Esophagus muscularis mucosa (tissue), 4 donors: ENCODE data around the gene HNRNPCL2. TPM values are rescaled to one million over a fixed set of nuclear protein-coding genes. Genes with fewer than 3 reads are reported as not detected.
"Not testable (repeated sequence)": the region's sequence is repeated elsewhere in the genome, so short reads cannot be mapped to it uniquely, and the experiment has no call there.

Experiments
- DNase-seq: peaks from one replicate; pipeline ENCODE4 v3.0.0-alpha.2; 2017; ENCODE audit errors: extremely low spot score
- H3K27ac ChIP-seq, 4 donors: fragments of 200-600 bp; sonication (generic); replicated peaks in 1 of 4; 1 replicate in 3 of 4; 2 replicates in 1 of 4; pipeline ENCODE4 v1.5.1; 2016 to 2019; ENCODE audit warnings: mild to moderate bottlenecking in 1 of 4
- H3K27me3 ChIP-seq, 4 donors: fragments of 200-600 bp; sonication (generic); one replicate each; pipeline versions ENCODE4 v1.5.1 to v1.6.0; 2016 to 2019
- H3K36me3 ChIP-seq, 4 donors: fragments of 200-600 bp; sonication (generic); one replicate each; pipeline ENCODE4 v1.5.1; 2016 to 2019
- H3K4me1 ChIP-seq, 4 donors: fragments of 200-600 bp; sonication (generic); one replicate each; pipeline ENCODE4 v1.5.1; 2016 to 2019
- H3K4me3 ChIP-seq, 4 donors: fragments of 200-600 bp; sonication (generic); 1 replicate in 2 of 4; 2 replicates in 2 of 4; pipeline ENCODE4 v1.5.1; 2016 to 2019; ENCODE audit warnings: mild to moderate bottlenecking in 4 of 4, moderate library complexity in 1 of 4
- H3K9me3 ChIP-seq, 4 donors: fragments of 200-600 bp; sonication (generic); 1 replicate in 3 of 4; 2 replicates in 1 of 4; pipeline ENCODE4 v1.5.1; 2016 to 2019
- WGBS: methylation state at CpG from one replicate; pipeline ENCODE4 v1.1.5; 2018; 5-methylcytosine and 5-hydroxymethylcytosine counted together
- intact Hi-C: fragments of 100-400 bp; cut with DNase I; formaldehyde crosslinking; loops from one replicate; pipeline ENCODE4 v1.15.1; 2023
- total RNA-seq, 4 donors: library from RNA; depleted of rRNA; stranded (reverse); fragments of >200 nt; gene quantifications; one replicate each; pipeline versions ENCODE4 v1.1.0 to v1.2.1, GENCODE V29; 2016

The HNRNPCL2 gene
- total RNA-seq: not detected

GRCh38 chr1:13116754-13117153 lies at the start of gene HNRNPCL2:
Gene HNRNPCL2 (minus strand): TSS chr1:13116854. CDS start chr1:13116400, 454 bp downstream.
- H3K4me1 ChIP-seq, H3K27ac ChIP-seq, intact Hi-C loops, H3K4me3 ChIP-seq, DNase-seq, H3K36me3 ChIP-seq, H3K27me3 ChIP-seq, H3K9me3 ChIP-seq: not testable (repeated sequence)
- WGBS: 89% methylated on average over 6 of the region's 6 CpGs

GRCh38 chr1:13165531-13165930 lies 48.9 kb upstream of the HNRNPCL2 start, which contains the start of gene HNRNPCL4:
Gene HNRNPCL4 (minus strand): TSS chr1:13165631. CDS start chr1:13165467, 164 bp downstream.
- H3K4me3 ChIP-seq, intact Hi-C loops, DNase-seq, H3K9me3 ChIP-seq, H3K27ac ChIP-seq, H3K36me3 ChIP-seq, H3K4me1 ChIP-seq, H3K27me3 ChIP-seq: not testable (repeated sequence)
- WGBS: no CpG with 5 or more reads among the region's 8 CpGs

- no CpG with 5 or more reads among the region's 5 CpGs for WGBS
- intact Hi-C loops, DNase-seq, H3K36me3 ChIP-seq, H3K9me3 ChIP-seq, H3K4me1 ChIP-seq, H3K27me3 ChIP-seq, H3K4me3 ChIP-seq, H3K27ac ChIP-seq: not testable (repeated sequence)
Measured at GRCh38 chr1:13155909-13156308, 39.3 kb upstream of the HNRNPCL2 start, which contains the start of gene PRAMEF26. Gene PRAMEF26 (minus strand): TSS chr1:13156009. CDS start chr1:13153095, 2,914 bp downstream.

GRCh38 chr1:13070474-13070873 lies 46.2 kb downstream of the HNRNPCL2 start, which contains the start of gene PRAMEF25:
Gene PRAMEF25 (plus strand): TSS chr1:13070774. CDS start chr1:13073694, 2,920 bp downstream.
- DNase-seq, H3K4me1 ChIP-seq, intact Hi-C loops: not testable (repeated sequence)

More at GRCh38 chr1:13070474-13070873, 46.2 kb downstream of the HNRNPCL2 start, which contains the start of gene PRAMEF25:
- H3K27me3 ChIP-seq, H3K9me3 ChIP-seq, H3K27ac ChIP-seq, H3K4me3 ChIP-seq, H3K36me3 ChIP-seq: not testable (repeated sequence)
- no CpG with 5 or more reads among the region's 4 CpGs for WGBS

Other genes starting within 250 kb of the HNRNPCL2 start
- gene PRAMEF4, start 230.7 kb downstream of the HNRNPCL2 start, total RNA-seq: not detected
- gene PRAMEF10, start 218.6 kb downstream of the HNRNPCL2 start, total RNA-seq: not detected
- gene PRAMEF7, start 200.2 kb downstream of the HNRNPCL2 start, total RNA-seq: not detected
- not detected for gene PRAMEF6, start 169.3 kb downstream of the HNRNPCL2 start, total RNA-seq
- gene PRAMEF27, start 60.3 kb downstream of the HNRNPCL2 start, total RNA-seq: not detected
- gene HNRNPCL3, start 56.1 kb downstream of the HNRNPCL2 start, total RNA-seq: not detected
- not detected for gene PRAMEF25, start 46.1 kb downstream of the HNRNPCL2 start, total RNA-seq
- not detected for gene PRAMEF26, start 39.2 kb upstream of the HNRNPCL2 start, total RNA-seq
- gene HNRNPCL4, start 48.8 kb upstream of the HNRNPCL2 start, total RNA-seq: not detected
- gene PRAMEF9, start 55.0 kb upstream of the HNRNPCL2 start, total RNA-seq: not detected
- not detected for gene PRAMEF13, start 84.6 kb upstream of the HNRNPCL2 start, total RNA-seq
- not detected for gene PRAMEF18, start 109.3 kb upstream of the HNRNPCL2 start, total RNA-seq
- not detected for gene PRAMEF5, start 137.3 kb upstream of the HNRNPCL2 start, total RNA-seq
- not detected for gene PRAMEF8, start 168.3 kb upstream of the HNRNPCL2 start, total RNA-seq
- not detected for gene PRAMEF33, start 186.7 kb upstream of the HNRNPCL2 start, total RNA-seq
- gene PRAMEF15, start 198.7 kb upstream of the HNRNPCL2 start, total RNA-seq: not detected
- not detected for gene PRAMEF14, start 230.3 kb upstream of the HNRNPCL2 start, total RNA-seq